ENCODE data around the gene KRTAP25-1. TPM values are rescaled to one million over a fixed set of nuclear protein-coding genes. Genes with fewer than 3 reads are reported as not detected.

KRTAP25-1 gene
- total and polyA plus RNA-seq, 10 of the 15 experiments (the other 5 are each of a cell fraction or from before 2014, with no cell fraction given): not detected

GRCh38 chr21:30243691-30244090 lies 45.6 kb downstream of the KRTAP25-1 start:
- Histone ChIP-seq H3K9ac (ENCODE audit: control insufficient read depth, insufficient read depth, low read length) (no peak overlapping the region), H3K27me3 (replicated peaks in 1 of 2; ENCODE audit: control insufficient read depth in 2 of 2, insufficient read depth in 2 of 2, low read length in 1 of 2) (no peaks in the 10 kb centered on the region), H4K20me1 (ENCODE audit: control insufficient read depth, insufficient read depth) (no peaks in the 10 kb centered on the region), H3K4me3 (no peak overlapping the region), H2AFZ (ENCODE audit: control insufficient read depth, low read depth, low read length) (no peak overlapping the region), H3K27ac (ENCODE audit: control insufficient read depth, insufficient read depth) (no peak overlapping the region), H3K79me2 (ENCODE audit: control insufficient read depth, insufficient read depth, low read length) (no peaks in the 10 kb centered on the region), H3K9me3 (replicated peaks; ENCODE audit: control insufficient read depth, insufficient read depth, low read length) (no peaks in the 10 kb centered on the region; the same call in 2 of the 3 replicates), H3K4me2 (ENCODE audit: control insufficient read depth, insufficient read depth) (no peak overlapping the region), H3K4me1 (ENCODE audit: control insufficient read depth, insufficient read depth, low read length) (no peaks in the 10 kb centered on the region), H3K36me3 (ENCODE audit: control insufficient read depth in 2 of 2, insufficient read depth in 2 of 2, low read length in 1 of 2) (no peaks in the 10 kb centered on the region)
- DNase-seq (ENCODE audit: low read depth, low spot score) (no peak), FAIRE-seq (no peak), ATAC-seq (no peak)
- TF ChIP-seq SIN3A (IDR thresholded peaks at IDR 0.05; ENCODE audit: low read depth, low read length) (no peak), BMI1 (IDR thresholded peaks at IDR 0.05; ENCODE audit: borderline replicate concordance) (no peak), CHD1 (IDR thresholded peaks at IDR 0.05; ENCODE audit: low read depth, low read length) (no peak), STAT1 (conservative IDR thresholded peaks at IDR 0.05) (no peak), CHD4 (IDR thresholded peaks at IDR 0.05) (no peak), RB1 (IDR thresholded peaks at IDR 0.05; ENCODE audit: borderline replicate concordance) (no peak), ZBTB33 (IDR thresholded peaks at IDR 0.05) (no peak)
- TF ChIP-seq, protein P1, sequence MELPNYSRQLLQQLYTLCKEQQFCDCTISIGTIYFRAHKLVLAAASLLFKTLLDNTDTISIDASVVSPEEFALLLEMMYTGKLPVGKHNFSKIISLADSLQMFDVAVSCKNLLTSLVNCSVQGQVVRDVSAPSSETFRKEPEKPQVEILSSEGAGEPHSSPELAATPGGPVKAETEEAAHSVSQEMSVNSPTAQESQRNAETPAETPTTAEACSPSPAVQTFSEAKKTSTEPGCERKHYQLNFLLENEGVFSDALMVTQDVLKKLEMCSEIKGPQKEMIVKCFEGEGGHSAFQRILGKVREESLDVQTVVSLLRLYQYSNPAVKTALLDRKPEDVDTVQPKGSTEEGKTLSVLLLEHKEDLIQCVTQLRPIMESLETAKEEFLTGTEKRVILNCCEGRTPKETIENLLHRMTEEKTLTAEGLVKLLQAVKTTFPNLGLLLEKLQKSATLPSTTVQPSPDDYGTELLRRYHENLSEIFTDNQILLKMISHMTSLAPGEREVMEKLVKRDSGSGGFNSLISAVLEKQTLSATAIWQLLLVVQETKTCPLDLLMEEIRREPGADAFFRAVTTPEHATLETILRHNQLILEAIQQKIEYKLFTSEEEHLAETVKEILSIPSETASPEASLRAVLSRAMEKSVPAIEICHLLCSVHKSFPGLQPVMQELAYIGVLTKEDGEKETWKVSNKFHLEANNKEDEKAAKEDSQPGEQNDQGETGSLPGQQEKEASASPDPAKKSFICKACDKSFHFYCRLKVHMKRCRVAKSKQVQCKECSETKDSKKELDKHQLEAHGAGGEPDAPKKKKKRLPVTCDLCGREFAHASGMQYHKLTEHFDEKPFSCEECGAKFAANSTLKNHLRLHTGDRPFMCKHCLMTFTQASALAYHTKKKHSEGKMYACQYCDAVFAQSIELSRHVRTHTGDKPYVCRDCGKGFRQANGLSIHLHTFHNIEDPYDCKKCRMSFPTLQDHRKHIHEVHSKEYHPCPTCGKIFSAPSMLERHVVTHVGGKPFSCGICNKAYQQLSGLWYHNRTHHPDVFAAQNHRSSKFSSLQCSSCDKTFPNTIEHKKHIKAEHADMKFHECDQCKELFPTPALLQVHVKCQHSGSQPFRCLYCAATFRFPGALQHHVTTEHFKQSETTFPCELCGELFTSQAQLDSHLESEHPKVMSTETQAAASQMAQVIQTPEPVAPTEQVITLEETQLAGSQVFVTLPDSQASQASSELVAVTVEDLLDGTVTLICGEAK (IDR thresholded peaks at IDR 0.05; ENCODE audit: borderline replicate concordance): no peak
- POLR2A ChIA-PET: no interaction called here
- RAD21 ChIA-PET (ENCODE audit: unreplicated experiment): no interaction called here
- intact Hi-C loops (cut with micrococcal nuclease; ENCODE audit: unreplicated experiment): no loop called here
- CTCF ChIA-PET: no interaction called here
- in situ Hi-C loops (cut with MboI): no loop called here
- BruUV-seq (replicated peaks): no TSS peak
- SMC1A ChIA-PET (ENCODE audit: uncharacterized antibody, unreplicated experiment): interaction anchor here (0.7 kb wide), 1 partner anchor 9 kb away, joined by 4 read pairs; no protein-coding TSS in a partner anchor
